ENCODE results near the gene ADSL. TPM values are rescaled to one million over a fixed set of nuclear protein-coding genes. Genes with fewer than 3 reads are reported as not detected.

ADSL gene
- total and polyA plus RNA-seq, 2 of the 8 experiments (the other 6 are each of a cell fraction or from before 2014, with no cell fraction given) = 197 to 218 TPM

DNA sequence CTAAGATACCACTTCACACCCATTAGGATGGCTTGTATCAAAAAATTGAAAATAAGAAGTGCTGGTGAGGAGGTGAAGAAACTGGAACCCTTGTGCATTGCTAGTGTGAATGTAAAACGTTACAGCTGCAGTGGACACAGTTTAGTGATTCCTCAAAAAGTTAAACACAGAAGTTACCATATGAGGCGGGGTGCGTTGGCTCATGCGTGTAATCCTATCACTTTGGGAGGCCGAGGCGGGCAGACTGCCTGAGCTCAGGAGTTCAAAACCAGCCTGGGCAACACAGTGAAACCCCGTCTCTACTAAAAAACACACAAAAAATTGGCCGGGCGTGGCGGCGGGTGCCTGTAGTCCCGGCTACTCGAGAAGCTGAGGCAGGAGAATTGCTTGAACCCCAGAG lies 67.6 kb downstream of the ADSL start:
- TF ChIP-seq RNF2 (IDR thresholded peaks at IDR 0.05; ENCODE audit: borderline replicate concordance, low read depth, low read length, missing control alignments, poor library complexity, severe bottlenecking) (no peak), TAF7 (optimal IDR thresholded peaks at IDR 0.05; ENCODE audit: borderline replicate concordance, low read depth, low read length) (no peak), CTCF (IDR thresholded peaks at IDR 0.05; ENCODE audit: control extremely low read depth in 1 of 3, insufficient read depth in 1 of 3, low read depth in 1 of 3, low read length in 3 of 3) (no peak), SRF (IDR thresholded peaks at IDR 0.05; ENCODE audit: low read depth, low read length) (no peak)
- CTCF ChIA-PET (ENCODE audit: partially characterized antibody) = no interaction called here
- FAIRE-seq (no peak), DNase-seq (ENCODE audit: low read depth in 1 of 2, low spot score in 2 of 2) (no peak)
- Histone ChIP-seq H4K8ac (ENCODE audit: extremely low read depth, insufficient read depth, low read length) (no peak overlapping the region), H3K14ac (ENCODE audit: insufficient read length) (no peak overlapping the region), H3K56ac (replicated peaks; ENCODE audit: insufficient read length, low read depth, low read length) (no peak overlapping the region), H3K36me3 (ENCODE audit: control insufficient read depth in 2 of 4, insufficient read depth in 4 of 4, low read length in 3 of 4) (peaks cover 8 to 30% (median 22%) of the 10 kb centered on the region in 4 experiments; a peak in 7 of 8 replicates), H3K4me3 (ENCODE audit: extremely low read depth in 1 of 4, insufficient read depth in 2 of 4, low read depth in 3 of 4, low read length in 4 of 4) (no peak overlapping the region), H3K23me2 (ENCODE audit: low read depth, low read length) (no peaks in the 10 kb centered on the region), H2AFZ (ENCODE audit: low read length) (no peak overlapping the region), H2AK5ac (ENCODE audit: low read depth, low read length) (no peak overlapping the region), H3K27ac (ENCODE audit: low read depth, low read length) (no peak overlapping the region), H2BK12ac (ENCODE audit: low read depth, low read length) (no peak overlapping the region), H3K27me3 (replicated peaks in 1 of 4; ENCODE audit: control insufficient read depth in 3 of 4, extremely low read depth in 1 of 4, insufficient read depth in 3 of 4, low read length in 3 of 4) (no peaks in the 10 kb centered on the region), H2BK20ac (ENCODE audit: low read length) (no peak overlapping the region), H3K23ac (ENCODE audit: insufficient read length) (no peak overlapping the region), H4K91ac (replicated peaks; ENCODE audit: insufficient read length, low read length) (no peak overlapping the region), H2BK15ac (ENCODE audit: low read length) (no peak overlapping the region), H4K20me1 (replicated peaks in 1 of 2; ENCODE audit: control insufficient read depth in 1 of 2, insufficient read depth in 2 of 2, low read length in 2 of 2) (peaks cover 1 to 4% of the 10 kb centered on the region in 2 experiments), H3K9me3 (ENCODE audit: insufficient read depth in 2 of 2, low read depth in 1 of 2, low read length in 1 of 2) (no peaks in the 10 kb centered on the region), H3K79me2 (ENCODE audit: control insufficient read depth in 1 of 2, insufficient read depth in 2 of 2, low read length in 2 of 2) (no peaks in the 10 kb centered on the region), H3K4me1 (replicated peaks in 1 of 4; ENCODE audit: control insufficient read depth in 3 of 4, insufficient read depth in 4 of 4, low read length in 3 of 4) (no peaks in the 10 kb centered on the region; a peak in 1 of 7 replicates), H3K4ac (replicated peaks; ENCODE audit: insufficient read length, low read depth, low read length) (no peak overlapping the region), H2BK120ac (replicated peaks; ENCODE audit: low read depth, low read length) (no peak overlapping the region), H2BK5ac (ENCODE audit: low read depth, low read length) (no peak overlapping the region), H3K9ac (replicated peaks in 1 of 4; ENCODE audit: extremely low read depth in 1 of 4, low read depth in 3 of 4, low read length in 3 of 4) (no peak overlapping the region), H4K5ac (ENCODE audit: insufficient read length, low read depth, low read length) (no peak overlapping the region), H3K18ac (ENCODE audit: extremely low read depth, low read length) (no peak overlapping the region), H3K4me2 (ENCODE audit: insufficient read depth in 1 of 2, low read depth in 2 of 2, low read length in 2 of 2) (no peak overlapping the region), H3K79me1 (ENCODE audit: low read depth, low read length) (no peaks in the 10 kb centered on the region; the same call in 1 of the 2 replicates)
- POLR2A ChIA-PET (ENCODE audit: partially characterized antibody) = no interaction called here
- 94% methylated on average over 13 of the region's 13 CpGs; no CpG with 5 or more reads in 1 of the 2 experiments for WGBS, 2 experiments (ENCODE audit: extremely low coverage in 1 of 2, insufficient coverage in 1 of 2, insufficient read length in 1 of 2, insufficient replicate concordance in 2 of 2, low coverage in 1 of 2, low lambda C conversion rate in 2 of 2, missing lambda C conversion rate in 1 of 2)

Measured in H1 (cell line).